ENCODE results near the gene TCF15.

Gene TCF15, protein sequence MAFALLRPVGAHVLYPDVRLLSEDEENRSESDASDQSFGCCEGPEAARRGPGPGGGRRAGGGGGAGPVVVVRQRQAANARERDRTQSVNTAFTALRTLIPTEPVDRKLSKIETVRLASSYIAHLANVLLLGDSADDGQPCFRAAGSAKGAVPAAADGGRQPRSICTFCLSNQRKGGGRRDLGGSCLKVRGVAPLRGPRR

GRCh38 chr20:610130-611046 lies at the start of gene TCF15:
Gene TCF15 (minus strand): TSS chr20:610309. CDS start chr20:610237, 72 bp downstream.
- DNase-seq: peak; percentile 33

DNA sequence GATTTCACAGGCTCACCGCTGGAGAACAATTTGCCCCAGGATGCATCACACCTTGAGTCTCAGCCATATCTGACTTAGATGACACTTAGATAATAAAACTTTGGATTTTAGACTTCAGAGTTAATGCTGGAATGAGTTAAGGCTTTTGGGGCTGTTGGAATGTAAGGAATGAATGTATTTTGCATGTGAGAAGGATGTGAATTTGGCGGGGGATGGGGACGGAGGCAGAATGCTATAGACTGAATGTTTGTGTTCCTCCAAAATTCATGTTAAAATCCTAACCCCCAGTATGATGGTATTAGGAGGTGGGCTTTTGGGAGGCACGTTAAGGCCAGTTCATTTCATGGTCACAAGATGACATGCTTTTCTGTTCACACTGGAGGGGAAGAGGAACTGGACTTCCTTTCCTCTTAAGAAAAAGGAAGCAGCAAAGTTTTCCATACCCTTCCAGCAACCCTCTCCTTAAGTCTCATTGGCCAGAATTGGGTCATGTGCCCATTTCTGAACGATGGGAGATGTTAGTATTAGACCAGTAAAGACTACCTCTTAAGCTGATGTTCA lies 48.7 kb upstream of the TCF15 start:
- no peak for DNase-seq

- DNase-seq: no peak
Measured at GRCh38 chr20:658202-658601, 48.1 kb upstream of the TCF15 start.

DNA sequence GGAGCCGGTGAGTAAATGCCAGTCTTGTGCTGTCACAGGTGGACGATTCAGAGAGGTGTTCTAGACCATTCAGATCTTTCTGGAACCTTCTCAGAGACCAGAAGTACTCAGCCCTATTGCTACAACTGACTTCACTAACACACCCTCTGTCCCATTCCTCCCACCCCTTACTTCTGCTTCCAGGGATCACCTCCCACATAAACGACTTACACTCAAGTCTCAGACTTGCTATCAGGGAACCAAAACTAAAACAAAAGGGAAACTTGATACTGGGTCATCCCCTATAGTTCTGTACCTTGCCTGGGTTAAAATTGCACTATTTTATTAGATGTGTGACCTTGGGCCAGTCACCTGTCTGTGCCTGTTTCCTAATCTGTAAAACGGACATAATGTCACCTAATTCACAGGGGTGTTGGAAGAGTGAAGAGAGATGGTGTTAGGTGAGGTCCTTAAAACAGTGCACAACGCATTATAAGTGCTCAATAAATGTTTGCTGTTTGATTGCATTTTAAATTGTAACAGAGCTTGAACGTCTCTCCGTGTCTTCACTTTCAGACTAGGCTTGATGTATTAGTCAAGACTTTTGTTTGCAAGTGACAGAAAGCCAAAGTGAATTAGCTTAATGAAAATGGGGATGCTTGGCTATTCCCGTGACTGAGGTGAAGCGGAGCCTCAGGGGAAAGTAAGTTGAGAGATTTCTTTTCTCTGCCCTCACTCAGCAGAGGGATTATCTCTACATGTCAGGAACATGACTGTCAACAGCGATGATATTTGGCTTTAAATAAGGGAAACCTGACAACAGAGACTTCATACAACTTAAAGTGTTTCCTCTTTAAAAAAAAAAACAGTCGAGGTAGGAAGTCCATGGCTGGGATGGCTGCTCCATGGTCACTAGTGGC lies 45.9 kb upstream of the TCF15 start:
- no peak for DNase-seq

DNA sequence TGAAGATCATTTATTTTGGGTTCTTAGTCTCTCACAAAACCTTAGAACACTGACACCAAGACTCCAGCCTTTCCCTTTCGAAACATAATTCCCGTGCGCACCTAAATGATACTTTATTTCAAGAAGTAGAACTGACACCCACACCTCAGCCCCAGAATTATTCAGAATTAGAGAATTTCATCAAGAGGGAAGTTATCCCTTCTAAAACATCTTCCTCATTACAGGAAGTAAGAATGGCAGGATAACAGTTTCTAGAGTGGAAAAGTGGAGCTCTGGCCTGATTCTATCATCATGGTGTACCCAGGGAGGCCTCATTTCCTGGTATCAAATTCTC lies 44.3 kb upstream of the TCF15 start:
- no peak for DNase-seq

- DNase-seq: no peak
Measured at GRCh38 chr20:653590-654416, 43.7 kb upstream of the TCF15 start.

DNA sequence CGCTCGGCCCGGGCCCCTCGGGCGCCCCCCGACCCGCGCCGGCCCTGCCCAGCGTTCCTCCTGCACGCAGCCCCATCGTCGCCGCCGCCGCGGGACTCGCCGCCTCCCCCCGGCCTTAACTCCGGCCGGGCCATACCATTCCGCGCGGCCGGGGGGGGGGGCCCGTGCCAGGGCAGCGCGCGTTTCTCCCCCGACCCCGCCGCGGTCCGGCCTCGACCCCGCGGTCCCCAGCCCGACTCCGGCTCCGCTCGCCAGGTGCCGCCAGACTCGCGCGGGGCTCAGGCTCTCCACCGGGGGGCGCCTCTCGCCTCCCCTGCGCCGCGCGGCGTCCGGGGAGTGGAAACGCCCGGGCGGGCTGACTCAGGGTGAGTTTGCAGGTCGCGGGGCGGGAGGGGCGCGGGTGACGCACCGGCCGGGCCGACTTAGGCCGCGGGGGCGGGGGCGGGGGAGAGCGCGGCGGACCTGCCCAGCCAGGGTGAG lies 43.0 kb upstream of the TCF15 start, which contains the start of gene SRXN1:
Gene SRXN1, minus strand, starts transcription at position 91 of the 480 bp plus-strand sequence. Its CDS starts 15 bp downstream, at position 76.
- DNase-seq: no peak

GRCh38 chr20:652615-653109 lies 42.6 kb upstream of the TCF15 start:
- no peak for DNase-seq

GRCh38 chr20:651713-652614 lies 41.9 kb upstream of the TCF15 start:
- no peak for DNase-seq

- DNase-seq: no peak
Measured at GRCh38 chr20:650954-651353, 40.8 kb upstream of the TCF15 start.

DNA sequence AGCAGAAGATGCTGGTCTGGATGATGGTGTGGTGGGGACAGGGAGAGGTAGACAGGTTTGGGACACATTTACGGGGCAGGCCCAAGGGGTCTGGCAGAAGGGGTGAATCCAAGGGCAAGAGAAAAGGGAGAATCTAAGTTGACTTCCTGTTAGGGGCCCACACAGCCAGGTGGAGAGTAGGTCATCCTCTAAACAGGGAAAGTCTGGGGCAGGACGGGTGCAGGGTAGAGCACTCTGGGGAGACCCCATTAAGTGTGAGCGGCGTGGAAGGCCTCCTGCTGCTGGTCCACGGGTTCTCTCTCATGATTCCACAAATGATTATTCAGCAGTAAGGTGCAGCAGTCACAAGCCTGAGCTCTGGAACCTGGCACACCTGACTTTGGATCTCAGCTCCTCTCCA lies 40.2 kb upstream of the TCF15 start:
- DNase-seq: no peak

- DNase-seq: no peak
Measured at GRCh38 chr20:647479-648019, 37.4 kb upstream of the TCF15 start.

DNA sequence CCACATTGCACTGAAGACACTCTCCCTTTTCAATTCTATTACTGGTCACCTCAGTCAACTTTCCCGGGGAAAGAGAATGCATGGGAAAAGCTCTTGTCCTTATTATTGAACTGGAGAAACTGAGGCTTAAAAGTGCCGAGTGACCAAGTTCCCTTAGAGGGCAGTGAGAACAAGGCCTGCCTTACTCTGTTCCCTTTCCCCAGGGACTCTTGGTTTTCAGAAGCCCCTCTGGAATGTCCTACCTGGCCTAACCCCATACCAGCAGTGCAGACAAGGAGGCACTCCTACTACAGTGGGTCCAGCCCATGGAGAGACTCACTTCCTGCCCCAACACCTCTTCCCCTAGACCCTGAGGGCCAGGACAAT lies 36.7 kb upstream of the TCF15 start:
- DNase-seq: no peak

DNA sequence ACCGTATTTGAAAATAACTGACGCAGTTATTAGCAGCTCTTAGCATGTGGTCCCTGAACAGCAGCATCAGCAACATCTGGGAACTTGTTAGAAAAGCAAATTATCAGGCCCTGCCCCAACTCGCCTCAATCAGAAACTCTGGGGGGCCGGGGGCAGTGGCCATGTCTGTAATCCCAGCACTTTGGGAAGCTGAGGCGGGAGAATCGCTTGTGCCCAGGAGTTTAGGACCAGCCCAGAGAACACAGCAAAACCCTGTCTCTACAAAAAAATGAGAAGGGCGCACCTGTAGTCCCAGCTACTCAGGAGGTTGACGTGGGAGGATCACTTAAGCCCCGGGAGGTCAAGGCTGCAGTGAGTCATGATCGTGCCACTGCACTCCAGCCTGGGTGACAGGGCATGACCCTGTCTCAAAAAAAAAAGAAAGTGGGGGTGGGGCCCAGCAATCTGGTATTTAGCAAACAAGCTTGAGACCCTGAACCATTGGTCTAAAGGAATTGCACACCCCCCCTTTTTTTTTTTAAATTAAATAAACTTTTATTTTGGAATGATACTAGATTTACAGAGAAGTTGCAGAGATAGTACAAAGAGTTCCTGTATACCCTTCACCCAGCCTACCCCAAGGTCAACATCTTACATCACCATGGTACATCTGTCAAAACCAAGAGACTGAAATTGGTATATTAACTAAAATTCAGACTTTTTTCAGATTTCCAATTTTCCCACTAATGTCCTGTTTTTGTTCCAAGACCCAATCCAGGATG lies 36.2 kb upstream of the TCF15 start:
- DNase-seq: no peak

GRCh38 chr20:645318-646106 lies 35.4 kb upstream of the TCF15 start:
- no peak for DNase-seq

DNA sequence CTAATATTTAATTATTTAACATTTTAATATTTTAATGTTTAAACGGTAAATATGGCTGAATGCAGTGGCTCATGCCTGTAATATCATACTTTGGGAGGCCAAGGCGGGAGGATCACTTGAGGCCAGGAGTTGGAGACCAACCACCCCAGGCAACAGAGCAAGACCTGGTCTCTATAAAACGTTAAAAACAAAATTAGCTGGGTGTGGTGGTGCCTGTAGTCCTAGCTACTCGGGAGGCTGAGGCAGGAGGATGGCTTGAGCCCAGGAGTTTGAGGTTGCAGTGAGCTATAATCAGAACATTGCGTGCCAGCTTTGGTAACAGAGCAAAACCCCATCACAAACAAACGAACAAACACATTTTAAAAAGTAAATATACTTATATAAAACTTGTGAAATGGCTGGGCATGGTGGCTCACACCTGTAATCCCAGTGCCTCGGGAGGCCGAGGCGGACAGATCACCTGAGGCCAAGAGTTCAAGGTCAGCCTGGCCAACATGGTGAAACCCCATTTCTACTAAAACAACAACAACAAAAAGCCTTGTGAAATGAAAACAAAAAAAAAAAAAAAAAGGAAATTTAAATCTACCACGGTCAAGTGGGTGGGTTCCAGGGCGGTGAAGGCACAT lies 34.7 kb upstream of the TCF15 start:
- DNase-seq: no peak

GRCh38 chr20:642398-643174 lies 32.5 kb upstream of the TCF15 start:
- no peak for DNase-seq
